Measurements from ENCODE around the gene NGF. TPM values are rescaled to one million over a fixed set of nuclear protein-coding genes. Genes with fewer than 3 reads are reported as not detected.
"Not testable (repeated sequence)": the region's sequence is repeated elsewhere in the genome, so short reads cannot be mapped to it uniquely, and the experiment has no call there.

NGF gene
- total RNA-seq, 1 experiment from 2014 or later = 0.47 TPM

DNA sequence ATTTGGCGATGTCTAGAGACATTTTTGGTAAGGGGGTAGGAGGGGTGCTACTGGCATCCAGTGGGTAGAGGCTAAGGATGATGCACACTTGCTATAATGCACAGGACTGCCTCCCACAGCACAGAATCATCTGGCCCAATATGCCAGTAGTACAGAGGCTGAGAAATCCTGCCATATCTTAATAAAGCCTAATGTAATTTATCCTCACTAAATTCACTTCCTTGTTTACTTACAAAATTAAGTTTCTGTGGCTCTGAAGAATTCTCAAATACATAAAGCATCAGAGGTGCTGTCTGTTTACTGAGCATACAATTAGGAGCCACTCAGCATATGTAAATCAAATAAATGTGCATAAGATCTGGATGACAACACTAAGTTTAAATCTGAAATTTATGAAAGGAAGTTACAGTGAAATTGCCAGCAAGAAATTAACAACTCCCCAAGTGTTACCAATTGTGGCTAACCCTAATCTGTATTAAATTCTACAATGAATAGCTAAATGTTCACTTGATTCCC, 26.5 kb downstream of the NGF start:
- BruUV-seq (replicated peaks) = no TSS peak
- POLR2A ChIA-PET (ENCODE audit: low non-redundant PET) = interaction anchor here (0.7 kb wide), 1 partner anchor 109 kb away, joined by 3 read pairs; no protein-coding TSS in a partner anchor
- CTCF ChIA-PET = no interaction called here
- no peak overlapping the region for H3K4me3 ChIP-seq (ENCODE audit: low read depth, low read length, poor library complexity, severe bottlenecking)
- no peaks in the 10 kb centered on the region for H3K9me3 ChIP-seq (ENCODE audit: low read depth, low read length, poor library complexity, severe bottlenecking)
- peaks cover 23% of the 10 kb centered on the region for H3K4me1 ChIP-seq (ENCODE audit: insufficient read depth, low read length, poor library complexity, severe bottlenecking)
- no peak for DNase-seq (ENCODE audit: low spot score)
- H3K27ac ChIP-seq (ENCODE audit: low read depth, low read length, poor library complexity, severe bottlenecking) = no peak overlapping the region
- no peak for TF ChIP-seq EZH2 (IDR thresholded peaks at IDR 0.05; ENCODE audit: borderline replicate concordance, low read depth, low read length, poor library complexity, severe bottlenecking)
- TF ChIP-seq, protein P1, sequence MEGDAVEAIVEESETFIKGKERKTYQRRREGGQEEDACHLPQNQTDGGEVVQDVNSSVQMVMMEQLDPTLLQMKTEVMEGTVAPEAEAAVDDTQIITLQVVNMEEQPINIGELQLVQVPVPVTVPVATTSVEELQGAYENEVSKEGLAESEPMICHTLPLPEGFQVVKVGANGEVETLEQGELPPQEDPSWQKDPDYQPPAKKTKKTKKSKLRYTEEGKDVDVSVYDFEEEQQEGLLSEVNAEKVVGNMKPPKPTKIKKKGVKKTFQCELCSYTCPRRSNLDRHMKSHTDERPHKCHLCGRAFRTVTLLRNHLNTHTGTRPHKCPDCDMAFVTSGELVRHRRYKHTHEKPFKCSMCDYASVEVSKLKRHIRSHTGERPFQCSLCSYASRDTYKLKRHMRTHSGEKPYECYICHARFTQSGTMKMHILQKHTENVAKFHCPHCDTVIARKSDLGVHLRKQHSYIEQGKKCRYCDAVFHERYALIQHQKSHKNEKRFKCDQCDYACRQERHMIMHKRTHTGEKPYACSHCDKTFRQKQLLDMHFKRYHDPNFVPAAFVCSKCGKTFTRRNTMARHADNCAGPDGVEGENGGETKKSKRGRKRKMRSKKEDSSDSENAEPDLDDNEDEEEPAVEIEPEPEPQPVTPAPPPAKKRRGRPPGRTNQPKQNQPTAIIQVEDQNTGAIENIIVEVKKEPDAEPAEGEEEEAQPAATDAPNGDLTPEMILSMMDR (conservative IDR thresholded peaks at IDR 0.05; ENCODE audit: low read depth, low read length) = no peak
- no peaks in the 10 kb centered on the region for H3K36me3 ChIP-seq (ENCODE audit: insufficient read depth, low read length, poor library complexity, severe bottlenecking)
- intact Hi-C loops (cut with micrococcal nuclease; ENCODE audit: unreplicated experiment) = no loop called here
- no peaks in the 10 kb centered on the region for H3K27me3 ChIP-seq (replicated peaks; ENCODE audit: insufficient read depth, low read depth, low read length, poor library complexity)

GRCh38 chr1:115310581-115311473, 27.2 kb downstream of the NGF start:
- ChIA-PET CTCF (no interaction called here), POLR2A (ENCODE audit: low non-redundant PET) (no interaction called here)
- DNase-seq (ENCODE audit: low spot score) = no peak
- BruUV-seq (replicated peaks) = no TSS peak
- no peaks in the 10 kb centered on the region for H3K36me3 ChIP-seq (ENCODE audit: insufficient read depth, low read length, poor library complexity, severe bottlenecking)
- TF ChIP-seq, protein P1 (conservative IDR thresholded peaks at IDR 0.05; ENCODE audit: low read depth, low read length) = no peak
- no peak for TF ChIP-seq EZH2 (IDR thresholded peaks at IDR 0.05; ENCODE audit: borderline replicate concordance, low read depth, low read length, poor library complexity, severe bottlenecking)
- H3K27me3 ChIP-seq (replicated peaks; ENCODE audit: insufficient read depth, low read depth, low read length, poor library complexity) = no peaks in the 10 kb centered on the region
- no peak overlapping the region for H3K27ac ChIP-seq (ENCODE audit: low read depth, low read length, poor library complexity, severe bottlenecking)
- H3K4me3 ChIP-seq (ENCODE audit: low read depth, low read length, poor library complexity, severe bottlenecking) = no peak overlapping the region
- H3K4me1 ChIP-seq (ENCODE audit: insufficient read depth, low read length, poor library complexity, severe bottlenecking) = peaks cover 23% of the 10 kb centered on the region
- no peaks in the 10 kb centered on the region for H3K9me3 ChIP-seq (ENCODE audit: low read depth, low read length, poor library complexity, severe bottlenecking)
- intact Hi-C loops (cut with micrococcal nuclease; ENCODE audit: unreplicated experiment) = no loop called here

GRCh38 chr1:115309504-115309903, 28.5 kb downstream of the NGF start:
- BruUV-seq (replicated peaks); H3K9me3 ChIP-seq (ENCODE audit: low read depth, low read length, poor library complexity, severe bottlenecking); CTCF ChIA-PET; H3K36me3 ChIP-seq (ENCODE audit: insufficient read depth, low read length, poor library complexity, severe bottlenecking); H3K27ac ChIP-seq (ENCODE audit: low read depth, low read length, poor library complexity, severe bottlenecking); H3K27me3 ChIP-seq (replicated peaks; ENCODE audit: insufficient read depth, low read depth, low read length, poor library complexity); DNase-seq (ENCODE audit: low spot score); H3K4me3 ChIP-seq (ENCODE audit: low read depth, low read length, poor library complexity, severe bottlenecking); POLR2A ChIA-PET (ENCODE audit: low non-redundant PET); intact Hi-C loops (cut with micrococcal nuclease; ENCODE audit: unreplicated experiment): not testable (repeated sequence)
- H3K4me1 ChIP-seq (ENCODE audit: insufficient read depth, low read length, poor library complexity, severe bottlenecking) = peaks cover 23% of the 10 kb centered on the region

Measured in A673 (cell line).